Mucosa of rectum (tissue), 2 donors: ENCODE measurements around the gene BAZ2B.
"Not testable (repeated sequence)": the region's sequence is repeated elsewhere in the genome, so short reads cannot be mapped to it uniquely, and the experiment has no call there.

Source experiments
- H3K27ac ChIP-seq, 2 donors: one replicate each; pipeline ENCODE4 v1.7.0; 2013; ENCODE audit warnings: inconsistent platforms in 2 of 2, low read depth in 2 of 2, low read length in 2 of 2
- H3K27me3 ChIP-seq, 2 donors: one replicate each; pipeline ENCODE4 v1.7.0; 2013; ENCODE audit warnings: low read length in 2 of 2; ENCODE audit not compliant: control insufficient read depth in 2 of 2, insufficient read depth in 2 of 2
- H3K36me3 ChIP-seq, 2 donors: one replicate each; pipeline ENCODE4 v1.7.0; 2013; ENCODE audit warnings: low read length in 2 of 2; ENCODE audit not compliant: control insufficient read depth in 2 of 2, insufficient read depth in 2 of 2
- H3K4me1 ChIP-seq, 2 donors: one replicate each; pipeline ENCODE4 v1.7.0; 2013; ENCODE audit warnings: low read length in 2 of 2, mild to moderate bottlenecking in 1 of 2; ENCODE audit not compliant: control insufficient read depth in 2 of 2, insufficient read depth in 2 of 2
- H3K4me3 ChIP-seq, 2 donors: one replicate each; pipeline ENCODE4 v1.7.0; 2013; ENCODE audit warnings: low read length in 2 of 2
- H3K9ac ChIP-seq, 2 donors: one replicate each; pipeline ENCODE4 v1.7.0; 2013; ENCODE audit warnings: low read length in 2 of 2, low read depth in 1 of 2, mild to moderate bottlenecking in 1 of 2
- H3K9me3 ChIP-seq, 2 donors: one replicate each; pipeline ENCODE4 v1.7.0; 2013; ENCODE audit warnings: low read length in 2 of 2; ENCODE audit not compliant: control insufficient read depth in 2 of 2
- donor health status: healthy.
- donor health status: Normal muscosa, but diverticular disease.

Gene BAZ2B

DNA sequence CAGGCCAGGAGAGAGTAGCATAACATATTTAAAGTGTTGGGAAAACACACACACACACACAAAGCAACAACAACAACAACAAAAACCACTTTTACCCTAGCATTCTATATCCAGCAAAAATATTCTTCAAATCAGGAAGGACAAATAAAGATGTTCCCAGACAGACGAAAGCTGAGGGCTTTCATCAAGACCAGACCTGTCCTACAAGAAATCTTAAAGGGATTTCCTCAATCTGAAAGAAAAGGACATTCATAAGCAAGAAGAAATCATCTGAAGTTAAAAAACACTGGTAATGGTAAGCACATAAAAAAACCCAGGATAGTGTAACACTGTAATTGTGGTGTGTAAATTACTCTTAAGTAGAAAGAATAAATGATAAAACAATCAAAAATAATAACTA, 22.7 kb upstream of the BAZ2B start:
- H3K9me3 ChIP-seq: no peaks in the 10 kb centered on the region
- H3K9ac ChIP-seq: no peak overlapping the region
- H3K27ac ChIP-seq: no peak overlapping the region
- H3K4me1 ChIP-seq: no peaks in the 10 kb centered on the region
- H3K27me3 ChIP-seq: no peaks in the 10 kb centered on the region
- no peaks in the 10 kb centered on the region for H3K36me3 ChIP-seq
- H3K4me3 ChIP-seq: no peak overlapping the region

DNA sequence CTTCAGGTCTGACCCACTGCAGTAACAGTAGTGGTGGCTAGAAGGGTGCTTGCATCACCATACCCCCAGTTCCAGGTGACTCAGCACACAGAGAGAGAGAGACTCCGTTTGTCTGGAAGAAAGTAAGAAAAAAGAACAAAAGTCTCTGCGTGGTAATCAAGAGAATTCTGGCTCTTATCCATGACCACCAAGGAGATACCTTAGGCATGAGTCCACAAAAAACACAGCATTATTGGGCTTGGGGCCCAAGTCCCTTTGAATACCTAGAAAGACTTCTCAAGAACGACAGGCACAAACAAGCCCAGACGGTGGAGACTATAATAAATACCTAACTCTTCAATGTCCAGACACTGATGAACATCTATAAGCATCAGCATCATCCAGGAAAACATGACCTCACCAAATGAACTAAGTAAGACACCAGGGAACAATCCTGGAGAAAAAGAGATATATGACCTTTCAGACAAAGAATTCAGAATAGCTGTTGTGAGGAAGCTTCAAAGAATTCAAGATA, 21.7 kb upstream of the BAZ2B start:
- H3K4me3 ChIP-seq: no peak overlapping the region
- H3K9me3 ChIP-seq: no peaks in the 10 kb centered on the region
- H3K9ac ChIP-seq: no peak overlapping the region
- no peaks in the 10 kb centered on the region for H3K36me3 ChIP-seq
- H3K27me3 ChIP-seq: no peaks in the 10 kb centered on the region
- no peak overlapping the region for H3K27ac ChIP-seq
- H3K4me1 ChIP-seq: no peaks in the 10 kb centered on the region

GRCh38 chr2:159637240-159637639, 20.9 kb upstream of the BAZ2B start:
- Histone ChIP-seq H3K27ac (no peak overlapping the region), H3K9me3 (no peaks in the 10 kb centered on the region), H3K4me3 (no peak overlapping the region), H3K4me1 (no peaks in the 10 kb centered on the region), H3K36me3 (no peaks in the 10 kb centered on the region), H3K27me3 (no peaks in the 10 kb centered on the region), H3K9ac (no peak overlapping the region)

DNA sequence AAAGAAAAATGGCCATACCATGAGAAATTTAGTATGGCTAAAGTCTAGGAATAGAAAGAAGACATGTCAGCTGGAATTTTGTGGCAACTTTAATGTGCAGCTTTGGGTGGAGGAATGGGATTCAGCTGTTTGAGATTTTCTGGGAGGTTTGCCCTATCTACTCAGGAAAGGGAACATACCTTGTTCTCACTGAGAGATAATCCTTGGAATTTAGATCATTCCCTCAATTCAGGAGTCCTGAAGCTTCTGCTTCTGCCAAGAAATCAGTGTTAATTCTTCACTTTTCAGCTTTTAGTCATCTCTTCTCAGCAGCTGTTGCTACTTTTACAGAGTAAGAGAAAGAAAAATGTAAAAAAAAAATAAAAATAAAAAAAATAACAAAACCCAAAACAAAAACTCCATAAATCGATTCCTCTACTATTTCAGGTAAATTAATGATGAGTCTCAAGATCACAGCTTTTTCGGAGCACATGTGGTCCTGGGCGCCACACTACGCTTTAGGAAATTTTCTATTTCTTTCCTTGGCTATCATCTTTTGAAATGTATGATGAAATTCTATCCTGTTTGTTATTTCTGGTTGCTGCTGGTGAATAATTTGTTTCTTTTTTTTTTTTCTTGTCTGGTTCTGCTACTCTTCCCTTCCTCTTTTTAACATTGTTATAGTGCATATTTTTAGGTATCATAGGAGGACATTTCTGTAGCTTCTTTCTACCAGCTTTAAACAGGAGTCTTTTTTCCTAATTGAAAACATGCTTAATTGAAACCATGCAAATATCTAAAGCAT, 18.9 kb upstream of the BAZ2B start:
- H3K27me3 ChIP-seq: no peaks in the 10 kb centered on the region

DNA sequence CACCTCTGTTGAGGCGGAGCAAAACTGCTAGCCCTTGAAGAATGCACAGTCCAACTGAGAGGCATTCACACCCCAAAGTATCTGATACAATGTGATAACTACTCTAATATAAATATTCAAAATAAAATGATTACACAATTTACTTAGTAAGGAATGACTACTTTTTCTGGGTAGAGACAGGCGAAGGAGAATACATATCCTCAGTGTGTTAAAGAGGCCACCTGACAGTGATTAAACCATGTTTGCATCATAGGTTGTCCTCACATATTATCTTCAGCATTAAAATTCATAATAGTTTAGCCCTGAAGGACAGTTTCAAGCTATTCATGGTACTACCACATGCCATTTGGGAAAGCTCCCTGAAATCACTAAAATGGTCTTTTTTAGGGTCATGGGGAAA, 16.9 kb upstream of the BAZ2B start:
- no peak overlapping the region for H3K4me3 ChIP-seq
- H3K36me3 ChIP-seq: no peaks in the 10 kb centered on the region
- no peaks in the 10 kb centered on the region for H3K4me1 ChIP-seq
- no peaks in the 10 kb centered on the region for H3K9me3 ChIP-seq
- no peak overlapping the region for H3K9ac ChIP-seq
- H3K27ac ChIP-seq: no peak overlapping the region
- no peaks in the 10 kb centered on the region for H3K27me3 ChIP-seq

More for the DNA sequence above, 18.9 kb upstream of the BAZ2B start:
- no peak overlapping the region for H3K4me3 ChIP-seq
- no peak overlapping the region for H3K27ac ChIP-seq
- no peak overlapping the region for H3K9ac ChIP-seq
- H3K4me1 ChIP-seq: no peaks in the 10 kb centered on the region
- H3K36me3 ChIP-seq: no peaks in the 10 kb centered on the region
- H3K9me3 ChIP-seq: no peaks in the 10 kb centered on the region

GRCh38 chr2:159625628-159626027, 9.3 kb upstream of the BAZ2B start:
- H3K36me3 ChIP-seq, H3K27ac ChIP-seq, H3K9me3 ChIP-seq: not testable (repeated sequence)

GRCh38 chr2:159623436-159623835, 7.1 kb upstream of the BAZ2B start:
- Histone ChIP-seq H3K36me3 (no peaks in the 10 kb centered on the region), H3K4me3 (no peak overlapping the region), H3K27me3 (no peaks in the 10 kb centered on the region), H3K4me1 (peaks cover 5 to 15% of the 10 kb centered on the region in 2 donors), H3K9me3 (no peaks in the 10 kb centered on the region), H3K27ac (no peak overlapping the region), H3K9ac (no peak overlapping the region)

More at GRCh38 chr2:159625628-159626027, 9.3 kb upstream of the BAZ2B start:
- not testable (repeated sequence) for H3K27me3 ChIP-seq, H3K9ac ChIP-seq, H3K4me1 ChIP-seq, H3K4me3 ChIP-seq

GRCh38 chr2:159622966-159623365, 6.6 kb upstream of the BAZ2B start:
- no peaks in the 10 kb centered on the region for H3K9me3 ChIP-seq
- H3K9ac ChIP-seq: no peak overlapping the region
- no peak overlapping the region for H3K27ac ChIP-seq
- H3K27me3 ChIP-seq: no peaks in the 10 kb centered on the region
- peaks cover 5 to 15% of the 10 kb centered on the region in 2 donors for H3K4me1 ChIP-seq
- H3K4me3 ChIP-seq: no peak overlapping the region
- no peaks in the 10 kb centered on the region for H3K36me3 ChIP-seq

DNA sequence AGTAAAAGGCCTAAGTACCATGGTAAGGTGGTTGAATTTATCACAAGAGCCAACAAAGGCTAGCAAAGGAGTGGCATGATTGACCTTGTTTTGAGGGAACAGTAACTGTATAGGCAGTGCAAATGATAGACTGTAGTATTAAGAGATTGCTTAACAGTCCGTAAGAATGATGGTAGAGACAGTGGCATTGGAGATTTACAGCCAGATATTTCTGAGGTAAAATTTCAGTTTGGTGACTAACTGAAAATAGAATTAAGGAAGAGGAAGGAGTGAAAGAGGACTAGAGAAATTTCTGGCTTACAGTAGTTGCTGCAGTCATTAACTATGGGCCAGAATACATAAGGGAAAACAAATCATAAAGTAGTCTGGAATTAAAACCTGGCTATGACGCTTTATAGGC, 4.4 kb upstream of the BAZ2B start:
- H3K4me3 ChIP-seq: no peak overlapping the region
- H3K4me1 ChIP-seq: peaks cover 5 to 22% of the 10 kb centered on the region in 2 donors
- no peak overlapping the region for H3K27ac ChIP-seq
- no peaks in the 10 kb centered on the region for H3K36me3 ChIP-seq
- H3K9me3 ChIP-seq: no peaks in the 10 kb centered on the region
- no peaks in the 10 kb centered on the region for H3K27me3 ChIP-seq
- H3K9ac ChIP-seq: no peak overlapping the region

- H3K4me1 ChIP-seq: peaks cover 7 to 22% of the 10 kb centered on the region in 2 donors
- no peaks in the 10 kb centered on the region for H3K9me3 ChIP-seq
- H3K36me3 ChIP-seq: no peaks in the 10 kb centered on the region
- H3K27me3 ChIP-seq: no peaks in the 10 kb centered on the region
- H3K27ac ChIP-seq: no peak overlapping the region
- H3K9ac ChIP-seq: peak overlapping the region in 1 of 2 donors; percentile 99
- peak overlapping the region; percentile 0 to 92 for H3K4me3 ChIP-seq
Observed at GRCh38 chr2:159617646-159618045, 1.3 kb upstream of the BAZ2B start.
